Peyer's patch (tissue), 4 donors: ENCODE measurements around the gene SPI1.

Source experiments
- POLR2A ChIP-seq, 2 donors: fragments of 450-650 bp; IDR thresholded peaks; one replicate each; pipeline ENCODE4 v1.5.1; 2017; ENCODE audit warnings: antibody characterized with exemption in 2 of 2, mild to moderate bottlenecking in 2 of 2, moderate library complexity in 2 of 2
- TF ChIP-seq, protein P1 (sequence below), 6 experiments: fragments of 450-650 bp in 4 of 6; fragments of 200-600 bp in 2 of 6; sonication (generic) in 1 of 6; IDR thresholded peaks; one replicate each; pipeline ENCODE4 v1.5.1; 2017 to 2019; ENCODE audit warnings: antibody characterized with exemption in 6 of 6, mild to moderate bottlenecking in 3 of 6, moderate library complexity in 1 of 6

DNA sequence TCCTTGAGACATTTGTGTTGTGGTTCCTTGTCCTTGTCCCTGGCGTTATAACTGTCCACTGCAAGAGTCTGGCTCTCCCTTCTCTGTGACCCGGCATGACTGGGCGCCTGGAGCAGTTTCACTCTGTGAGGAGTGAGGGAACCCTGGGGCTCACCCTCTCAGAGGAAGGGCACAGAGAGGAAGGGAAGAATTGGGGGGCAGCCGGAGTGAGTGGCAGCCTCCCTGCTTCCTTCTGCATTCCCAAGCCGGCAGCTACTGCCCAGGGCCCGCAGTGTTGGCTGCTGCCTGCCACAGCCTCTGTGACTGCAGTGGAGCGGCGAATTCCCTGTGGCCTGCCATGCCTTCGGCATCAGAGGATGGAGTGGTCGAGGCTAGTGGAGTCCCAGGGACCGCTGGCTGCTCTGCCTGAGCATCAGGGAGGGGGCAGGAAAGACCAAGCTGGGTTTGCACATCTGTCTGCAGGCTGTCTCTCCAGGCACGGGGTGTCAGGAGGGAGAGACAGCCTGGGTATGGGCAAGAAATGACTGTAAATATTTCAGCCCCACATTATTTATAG is 48.8 kb downstream of the SPI1 start:
- no peak for TF ChIP-seq POLR2A (IDR thresholded peaks at IDR 0.05)
- TF ChIP-seq, protein P1, sequence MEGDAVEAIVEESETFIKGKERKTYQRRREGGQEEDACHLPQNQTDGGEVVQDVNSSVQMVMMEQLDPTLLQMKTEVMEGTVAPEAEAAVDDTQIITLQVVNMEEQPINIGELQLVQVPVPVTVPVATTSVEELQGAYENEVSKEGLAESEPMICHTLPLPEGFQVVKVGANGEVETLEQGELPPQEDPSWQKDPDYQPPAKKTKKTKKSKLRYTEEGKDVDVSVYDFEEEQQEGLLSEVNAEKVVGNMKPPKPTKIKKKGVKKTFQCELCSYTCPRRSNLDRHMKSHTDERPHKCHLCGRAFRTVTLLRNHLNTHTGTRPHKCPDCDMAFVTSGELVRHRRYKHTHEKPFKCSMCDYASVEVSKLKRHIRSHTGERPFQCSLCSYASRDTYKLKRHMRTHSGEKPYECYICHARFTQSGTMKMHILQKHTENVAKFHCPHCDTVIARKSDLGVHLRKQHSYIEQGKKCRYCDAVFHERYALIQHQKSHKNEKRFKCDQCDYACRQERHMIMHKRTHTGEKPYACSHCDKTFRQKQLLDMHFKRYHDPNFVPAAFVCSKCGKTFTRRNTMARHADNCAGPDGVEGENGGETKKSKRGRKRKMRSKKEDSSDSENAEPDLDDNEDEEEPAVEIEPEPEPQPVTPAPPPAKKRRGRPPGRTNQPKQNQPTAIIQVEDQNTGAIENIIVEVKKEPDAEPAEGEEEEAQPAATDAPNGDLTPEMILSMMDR (IDR thresholded peaks at IDR 0.05): no peak
